IMR-90 (cell line): Measurements from ENCODE around the gene IGF2R. TPM values are rescaled to one million over a fixed set of nuclear protein-coding genes. Genes with fewer than 3 reads are reported as not detected.
A peak's percentile ranks its signal among the peaks of the same experiment; 100 is the strongest.

Source experiments
- ATAC-seq: fragments of 200-7000 bp; cut with Tn5 transposase; 2 replicates; pipeline ENCODE4 v1.9.1; 2020; ENCODE audit warnings: low read depth, mild to moderate bottlenecking, moderate library complexity
- BruUV-seq: library from RNA; stranded (reverse); fragments of 400-500 nt; replicated peaks from 2 replicates; lab custom pipeline; 2021; lab: Mats Ljungman, UMichigan
- CTCF ChIA-PET: fragments of 300-600 bp; formaldehyde crosslinking; extraction: SDS; loops from one replicate; lab custom pipeline; 2021; ENCODE audit warnings: antibody characterized with exemption; lab: Yijun Ruan, JAX
- POLR2A ChIA-PET: fragments of 300-600 bp; sonication (Branson Sonifier 250); formaldehyde crosslinking; loops from one replicate; lab custom pipeline; 2022; ENCODE audit warnings: antibody characterized with exemption; ENCODE audit not compliant: unreplicated experiment; lab: Charles Lee
- DNase-seq: peaks from one replicate; pipeline ENCODE4 v3.0.0; 2013
- H2AFZ ChIP-seq: replicated peaks from 2 replicates; pipeline ENCODE3; 2013; ENCODE audit warnings: low read length, mild to moderate bottlenecking; ENCODE audit not compliant: poor library complexity
- H2AK5ac ChIP-seq: 2 replicates; pipeline ENCODE4 v1.6.1; 2013; ENCODE audit warnings: low read depth, low read length, inconsistent platforms
- H2AK9ac ChIP-seq: replicated peaks from 2 replicates; pipeline ENCODE3; 2013; ENCODE audit warnings: mild to moderate bottlenecking, low read depth, low read length, moderate library complexity; ENCODE audit not compliant: poor library complexity
- H2BK120ac ChIP-seq: 2 replicates; pipeline ENCODE4 v1.6.1; 2013; ENCODE audit warnings: low read depth, low read length, inconsistent platforms
- H2BK15ac ChIP-seq: 3 replicates; pipeline ENCODE4 v1.6.1; 2013; ENCODE audit warnings: low read depth, low read length, inconsistent platforms
- H2BK20ac ChIP-seq: 2 replicates; pipeline ENCODE4 v1.6.1; 2013; ENCODE audit warnings: low read depth, mild to moderate bottlenecking, inconsistent platforms, low read length, moderate library complexity
- H2BK5ac ChIP-seq: 2 replicates; pipeline ENCODE4 v1.6.1; 2013; ENCODE audit warnings: mild to moderate bottlenecking, low read depth, low read length, inconsistent platforms; ENCODE audit not compliant: poor library complexity, severe bottlenecking
- H3K14ac ChIP-seq: replicated peaks from 2 replicates; pipeline ENCODE4 v1.6.1; 2013; ENCODE audit warnings: low read depth, low read length, inconsistent platforms
- H3K18ac ChIP-seq: 2 replicates; pipeline ENCODE4 v1.6.1; 2013; ENCODE audit warnings: low read depth, low read length, control low read depth
- H3K23ac ChIP-seq: 2 replicates; pipeline ENCODE4 v1.6.1; 2013; ENCODE audit warnings: low read depth, low read length, inconsistent platforms
- H3K27ac ChIP-seq: 2 replicates; pipeline ENCODE4 v1.5.1; 2013; ENCODE audit warnings: mild to moderate bottlenecking, control low read depth, low read length; ENCODE audit not compliant: insufficient read depth
- H3K27me3 ChIP-seq: 2 replicates; pipeline ENCODE4 v1.6.1; 2013; ENCODE audit warnings: low read length; ENCODE audit not compliant: control insufficient read depth, insufficient read depth
- H3K36me3 ChIP-seq: 2 replicates; pipeline ENCODE4 v1.6.1; 2013; ENCODE audit warnings: low read length, mixed read lengths; ENCODE audit not compliant: control insufficient read depth, insufficient read depth
- H3K4ac ChIP-seq: 2 replicates; pipeline ENCODE4 v1.6.1; 2013; ENCODE audit warnings: low read depth, low read length, inconsistent platforms
- H3K4me1 ChIP-seq: 2 replicates; pipeline ENCODE4 v1.6.1; 2013; ENCODE audit warnings: low read length, mixed read lengths; ENCODE audit not compliant: control insufficient read depth, insufficient read depth
- H3K4me2 ChIP-seq: 2 replicates; pipeline ENCODE4 v1.6.1; 2013; ENCODE audit warnings: low read depth, mild to moderate bottlenecking, control low read depth, low read length, moderate library complexity
- H3K4me3 ChIP-seq: 2 replicates; pipeline ENCODE4 v1.5.1; 2013; ENCODE audit warnings: low read depth, mild to moderate bottlenecking, control low read depth, low read length, moderate library complexity; ENCODE audit not compliant: insufficient read depth
- H3K56ac ChIP-seq: 2 replicates; pipeline ENCODE4 v1.6.1; 2013; ENCODE audit warnings: low read length, inconsistent platforms; ENCODE audit not compliant: insufficient read depth; ENCODE audit errors: extremely low read depth
- H3K79me1 ChIP-seq, 2 experiments: 2 replicates each; pipeline ENCODE4 v1.6.1; 2013; ENCODE audit warnings: low read length in 2 of 2, inconsistent platforms in 1 of 2, low read depth in 1 of 2
- H3K9ac ChIP-seq: 2 replicates; pipeline ENCODE4 v1.6.1; 2013; ENCODE audit warnings: low read depth, low read length, control low read depth
- H3K9me1 ChIP-seq: 2 replicates; pipeline ENCODE4 v1.6.1; 2013; ENCODE audit warnings: low read length, inconsistent platforms; ENCODE audit not compliant: insufficient read depth
- H3K9me3 ChIP-seq: 2 replicates; pipeline ENCODE4 v1.6.1; 2013; ENCODE audit warnings: low read length; ENCODE audit not compliant: control insufficient read depth, insufficient read depth
- H4K20me1 ChIP-seq: 2 replicates; pipeline ENCODE4 v1.6.1; 2013; ENCODE audit warnings: low read length, inconsistent platforms; ENCODE audit not compliant: insufficient read depth
- H4K5ac ChIP-seq: 2 replicates; pipeline ENCODE4 v1.6.1; 2013; ENCODE audit warnings: mild to moderate bottlenecking, low read depth, low read length, control low read depth
- H4K8ac ChIP-seq, 2 experiments: 2 replicates each; pipeline ENCODE4 v1.6.1; 2013; ENCODE audit warnings: low read depth in 2 of 2, low read length in 2 of 2, control low read depth in 1 of 2, inconsistent platforms in 1 of 2
- H4K91ac ChIP-seq: 2 replicates; pipeline ENCODE4 v1.6.1; 2013; ENCODE audit warnings: low read depth, low read length, inconsistent platforms; ENCODE audit not compliant: insufficient read depth
- BHLHE40 ChIP-seq: fragments of 150-350 bp; IDR thresholded peaks from 2 replicates; pipeline ENCODE4 v1.6.1; 2016; ENCODE audit warnings: mild to moderate bottlenecking, low read depth, low read length
- CHD1 ChIP-seq: IDR thresholded peaks from 2 replicates; pipeline ENCODE4 v1.6.1; 2012; ENCODE audit warnings: low read depth, low read length, improper control_type of control experiment
- MAZ ChIP-seq: IDR thresholded peaks from 2 replicates; pipeline ENCODE4 v1.6.1; 2012; ENCODE audit warnings: low read depth, mild to moderate bottlenecking, low read length, improper control_type of control experiment, moderate library complexity, borderline replicate concordance
- NFE2L2 ChIP-seq: fragments of 150-350 bp; IDR thresholded peaks from 2 replicates; pipeline ENCODE4 v1.6.1; 2016; ENCODE audit warnings: low read depth, mild to moderate bottlenecking, low read length
- RFX5 ChIP-seq: IDR thresholded peaks from 2 replicates; pipeline ENCODE4 v1.8.0; 2012; ENCODE audit warnings: low read depth, mild to moderate bottlenecking, low read length, moderate library complexity
- WGBS, 2 experiments: methylation state at CpG; one replicate each; pipeline versions ENCODE4 v1.1.5 to v1.1.7; 2013; ENCODE audit warnings: missing lambda C conversion rate in 2 of 2; ENCODE audit not compliant: insufficient read length in 1 of 2; ENCODE audit errors: extremely low coverage in 2 of 2; 5-methylcytosine and 5-hydroxymethylcytosine counted together
- dilution Hi-C: fragments of 300-500 bp; cut with HindIII; formaldehyde crosslinking; loops from one replicate; pipeline ENCODE4 v1.14.3; 2018; ENCODE audit warnings: low sequenced_read_pairs; ENCODE audit not compliant: unreplicated experiment
- in situ Hi-C: fragments of 300-500 bp; cut with MboI; formaldehyde crosslinking; loops from 3 replicates; pipeline ENCODE4 v1.14.3; 2019; ENCODE audit warnings: low sequenced_read_pairs, inconsistent platforms, mixed read lengths
- intact Hi-C: fragments of 100-400 bp; cut with micrococcal nuclease; formaldehyde crosslinking; loops from 2 replicates; pipeline ENCODE4 v1.10.0; 2022
- polyA plus RNA-seq, 3 experiments: library from polyadenylated mRNA; depleted of rRNA; stranded (reverse); fragments of >200 nt; gene quantifications; 2 replicates each; pipeline ENCODE4 v1.2.3, GENCODE V29; 2012; ENCODE audit warnings: low replicate concordance in 1 of 3
- total RNA-seq: library from RNA; depleted of rRNA; stranded (reverse); fragments of >200 nt; gene quantifications from 2 replicates; pipeline ENCODE4 v1.2.3, GENCODE V29; 2012
- TF ChIP-seq, protein P1 (sequence below): fragments of 150-350 bp; IDR thresholded peaks from 2 replicates; pipeline ENCODE4 v1.6.1; 2017; ENCODE audit warnings: mild to moderate bottlenecking, antibody characterized with exemption, low read length, low read depth

The IGF2R gene
- total and polyA plus RNA-seq, 2 of the 4 experiments (the other 2 are of a cell fraction): 33.2 to 41.4 TPM

DNA sequence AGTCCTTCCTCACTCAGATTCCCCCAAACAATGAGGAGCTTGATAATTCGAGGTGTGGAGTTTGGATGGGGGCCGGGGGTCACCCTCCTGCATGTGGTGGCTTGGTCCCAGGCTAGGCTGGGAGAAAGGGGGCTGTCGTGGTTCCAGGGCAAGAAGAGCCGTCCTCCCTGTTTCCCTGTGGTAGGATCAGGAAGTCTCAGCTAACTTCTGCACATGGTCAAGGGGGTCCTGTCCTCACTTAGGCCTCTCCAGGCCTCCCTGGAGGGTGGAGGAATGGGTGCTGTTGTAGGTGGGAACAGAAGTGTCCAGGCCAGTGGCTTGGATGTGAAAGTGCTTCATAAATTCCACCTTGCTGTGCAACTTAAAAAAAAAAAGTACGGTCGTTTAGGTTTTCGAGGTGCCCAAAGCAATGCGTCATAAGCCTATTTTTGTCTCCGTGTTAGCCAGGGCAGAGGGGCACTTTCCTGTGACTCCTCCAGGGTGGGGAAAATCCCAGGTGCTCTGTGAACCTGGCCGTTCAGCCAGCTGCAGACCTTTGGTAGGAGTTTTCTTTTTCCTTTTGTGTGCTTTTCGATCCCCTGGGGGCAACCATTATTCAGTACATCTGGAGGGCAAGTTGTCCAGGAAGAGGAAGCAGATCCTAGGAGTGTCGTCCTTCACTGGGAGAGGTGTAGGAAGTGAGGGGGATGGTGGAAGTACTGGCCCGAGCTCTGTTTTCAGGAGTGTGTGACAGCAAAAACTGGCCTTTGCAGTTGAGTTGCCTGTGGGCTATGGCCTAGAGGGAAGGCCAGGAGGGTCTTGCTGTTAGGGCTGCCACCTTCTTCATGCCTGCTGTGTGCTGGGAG lies 9.6 kb downstream of the IGF2R start:
- Histone ChIP-seq H2BK120ac (no peak overlapping the region), H3K4me3 (no peak overlapping the region), H3K4ac (no peak overlapping the region), H3K4me1 (peaks cover 36% of the 10 kb centered on the region), H3K9me3 (no peaks in the 10 kb centered on the region), H3K27me3 (no peaks in the 10 kb centered on the region), H2BK20ac (no peak overlapping the region), H3K27ac (no peak overlapping the region), H3K9ac (no peak overlapping the region), H2AK9ac (no peak overlapping the region), H2BK15ac (no peak overlapping the region), H3K14ac (no peak overlapping the region), H3K18ac (no peak overlapping the region), H3K56ac (no peak overlapping the region), H2BK5ac (no peak overlapping the region), H4K8ac (no peak overlapping the region), H3K23ac (no peak overlapping the region), H3K4me2 (no peak overlapping the region), H2AFZ (no peak overlapping the region), H2AK5ac (peak overlapping the region; percentile 12), H4K20me1 (peaks cover 87% of the 10 kb centered on the region), H3K79me1 (peaks cover 44 to 79% of the 10 kb centered on the region in 2 experiments), H3K36me3 (no peaks in the 10 kb centered on the region), H4K5ac (no peak overlapping the region), H4K91ac (no peak overlapping the region), H3K9me1 (peaks cover 35% of the 10 kb centered on the region)
- in situ Hi-C loops: no loop called here
- ChIA-PET POLR2A (no interaction called here), CTCF (interaction anchor here (0.6 kb wide), 2 partner anchors 34 to 1004 kb away, joined by 3 to 5 read pairs; no protein-coding TSS in a partner anchor)
- TF ChIP-seq, protein P1, sequence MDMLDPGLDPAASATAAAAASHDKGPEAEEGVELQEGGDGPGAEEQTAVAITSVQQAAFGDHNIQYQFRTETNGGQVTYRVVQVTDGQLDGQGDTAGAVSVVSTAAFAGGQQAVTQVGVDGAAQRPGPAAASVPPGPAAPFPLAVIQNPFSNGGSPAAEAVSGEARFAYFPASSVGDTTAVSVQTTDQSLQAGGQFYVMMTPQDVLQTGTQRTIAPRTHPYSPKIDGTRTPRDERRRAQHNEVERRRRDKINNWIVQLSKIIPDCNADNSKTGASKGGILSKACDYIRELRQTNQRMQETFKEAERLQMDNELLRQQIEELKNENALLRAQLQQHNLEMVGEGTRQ: no peak
- no peak for TF ChIP-seq BHLHE40
- TF ChIP-seq NFE2L2: no peak
- no peak for TF ChIP-seq CHD1
- no peak for TF ChIP-seq RFX5
- TF ChIP-seq MAZ: no peak
- no peak for DNase-seq
- intact Hi-C loops: no loop called here
- 88% methylated on average over 4 of the region's 13 CpGs; no CpG with 5 or more reads in 1 of the 2 experiments for WGBS, 2 experiments
- no TSS peak for BruUV-seq
- ATAC-seq: no peak
- dilution Hi-C loops: no loop called here
